ENCODE data around the gene SMARCAD1. TPM values are rescaled to one million over a fixed set of nuclear protein-coding genes. Genes with fewer than 3 reads are reported as not detected.

Gene SMARCAD1
- total RNA-seq, 1 donor from 2014 or later: 36.0 TPM

DNA sequence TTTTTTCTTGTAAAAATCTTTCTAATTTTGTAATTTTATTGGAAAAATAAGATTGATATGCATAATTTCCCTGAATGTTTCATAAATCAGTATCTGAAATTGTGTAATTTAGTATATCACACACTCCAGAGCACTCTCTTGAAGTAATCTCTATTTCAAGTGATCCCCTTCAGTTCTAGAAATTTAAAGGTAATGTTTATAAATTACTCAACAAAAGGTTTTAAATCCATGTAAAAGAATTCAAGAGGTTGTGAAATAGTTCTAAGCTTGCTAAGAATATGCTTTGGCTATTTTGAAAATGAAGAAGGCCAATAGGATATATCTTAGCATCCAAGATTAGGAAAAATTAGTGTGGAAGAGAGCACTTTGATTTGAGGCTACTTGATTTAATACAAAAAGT is 28.2 kb downstream of the SMARCAD1 start:
- TF ChIP-seq EZH2 (IDR thresholded peaks at IDR 0.05; ENCODE audit: insufficient read depth, low read length): no peak
- TF ChIP-seq CTCF (IDR thresholded peaks at IDR 0.05; ENCODE audit: insufficient read depth, low read depth, low read length): no peak
- Histone ChIP-seq H3K27me3 (ENCODE audit: insufficient read depth, low read length) (no peaks in the 10 kb centered on the region), H3K4me3 (ENCODE audit: insufficient read depth, low read depth, low read length) (no peak overlapping the region), H2AFZ (ENCODE audit: low read depth, low read length) (no peak overlapping the region), H3K36me3 (ENCODE audit: insufficient read depth, low read length) (peaks cover 26% of the 10 kb centered on the region), H3K27ac (ENCODE audit: low read depth, low read length) (no peak overlapping the region), H3K4me1 (ENCODE audit: insufficient read depth, low read length) (no peaks in the 10 kb centered on the region), H3K79me2 (ENCODE audit: insufficient read depth, low read length) (peaks cover 5% of the 10 kb centered on the region), H3K9me3 (ENCODE audit: insufficient read depth, low read depth, low read length) (no peaks in the 10 kb centered on the region), H4K20me1 (ENCODE audit: insufficient read depth, low read length) (peaks cover 6% of the 10 kb centered on the region), H3K9ac (ENCODE audit: low read length) (no peak overlapping the region), H3K4me2 (ENCODE audit: low read length) (no peak overlapping the region)
- no peak overlapping the region for H3K27ac Mint-ChIP-seq (ENCODE audit: unreplicated experiment)
- DNase-seq (ENCODE audit: low read depth) (no peak), FAIRE-seq (no peak)
- no peaks in the 10 kb centered on the region for H3K9me3 Mint-ChIP-seq (ENCODE audit: unreplicated experiment)
- H3K27me3 Mint-ChIP-seq (ENCODE audit: low read depth, unreplicated experiment): no peaks in the 10 kb centered on the region
- no peak overlapping the region for H3K4me3 Mint-ChIP-seq (ENCODE audit: unreplicated experiment)
- peaks cover 3% of the 10 kb centered on the region for H3K4me1 Mint-ChIP-seq (ENCODE audit: low read depth, unreplicated experiment)
- H3K36me3 Mint-ChIP-seq (ENCODE audit: low read depth, unreplicated experiment): peaks cover 4% of the 10 kb centered on the region

DNA sequence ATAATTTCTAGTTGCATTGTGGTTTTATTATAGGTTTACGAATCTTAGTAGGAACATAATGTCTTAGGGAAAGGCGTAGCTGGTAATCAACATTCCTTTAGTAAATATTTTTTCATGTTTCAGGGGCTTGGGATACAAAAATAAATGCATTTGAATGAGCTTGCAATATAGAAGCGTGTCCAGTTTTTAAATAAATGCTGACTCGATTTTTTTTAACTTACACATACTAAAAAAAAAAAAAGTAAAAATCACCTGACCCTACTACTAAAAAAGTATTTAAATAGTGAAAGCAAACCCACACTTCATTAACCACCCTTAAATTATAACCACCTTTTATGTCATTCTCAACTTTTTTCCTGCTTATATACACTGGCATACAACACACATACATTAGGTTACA is 29.6 kb downstream of the SMARCAD1 start:
- no peaks in the 10 kb centered on the region for H3K27me3 Mint-ChIP-seq (ENCODE audit: low read depth, unreplicated experiment)
- Histone ChIP-seq H3K4me3 (ENCODE audit: insufficient read depth, low read depth, low read length) (no peak overlapping the region), H3K79me2 (ENCODE audit: insufficient read depth, low read length) (peaks cover 2% of the 10 kb centered on the region), H3K9me3 (ENCODE audit: insufficient read depth, low read depth, low read length) (no peaks in the 10 kb centered on the region), H2AFZ (ENCODE audit: low read depth, low read length) (no peak overlapping the region), H3K4me2 (ENCODE audit: low read length) (no peak overlapping the region), H3K4me1 (ENCODE audit: insufficient read depth, low read length) (no peaks in the 10 kb centered on the region), H4K20me1 (ENCODE audit: insufficient read depth, low read length) (peaks cover 5% of the 10 kb centered on the region), H3K27me3 (ENCODE audit: insufficient read depth, low read length) (no peaks in the 10 kb centered on the region), H3K9ac (ENCODE audit: low read length) (no peak overlapping the region), H3K36me3 (ENCODE audit: insufficient read depth, low read length) (peaks cover 39% of the 10 kb centered on the region), H3K27ac (ENCODE audit: low read depth, low read length) (no peak overlapping the region)
- H3K4me3 Mint-ChIP-seq (ENCODE audit: unreplicated experiment): no peak overlapping the region
- FAIRE-seq (no peak), DNase-seq (ENCODE audit: low read depth) (no peak)
- H3K36me3 Mint-ChIP-seq (ENCODE audit: low read depth, unreplicated experiment): peaks cover 4% of the 10 kb centered on the region
- peaks cover 3% of the 10 kb centered on the region for H3K4me1 Mint-ChIP-seq (ENCODE audit: low read depth, unreplicated experiment)
- no peak for TF ChIP-seq EZH2 (IDR thresholded peaks at IDR 0.05; ENCODE audit: insufficient read depth, low read length)
- no peak for TF ChIP-seq CTCF (IDR thresholded peaks at IDR 0.05; ENCODE audit: insufficient read depth, low read depth, low read length)
- H3K9me3 Mint-ChIP-seq (ENCODE audit: unreplicated experiment): no peaks in the 10 kb centered on the region
- no peak overlapping the region for H3K27ac Mint-ChIP-seq (ENCODE audit: unreplicated experiment)

DNA sequence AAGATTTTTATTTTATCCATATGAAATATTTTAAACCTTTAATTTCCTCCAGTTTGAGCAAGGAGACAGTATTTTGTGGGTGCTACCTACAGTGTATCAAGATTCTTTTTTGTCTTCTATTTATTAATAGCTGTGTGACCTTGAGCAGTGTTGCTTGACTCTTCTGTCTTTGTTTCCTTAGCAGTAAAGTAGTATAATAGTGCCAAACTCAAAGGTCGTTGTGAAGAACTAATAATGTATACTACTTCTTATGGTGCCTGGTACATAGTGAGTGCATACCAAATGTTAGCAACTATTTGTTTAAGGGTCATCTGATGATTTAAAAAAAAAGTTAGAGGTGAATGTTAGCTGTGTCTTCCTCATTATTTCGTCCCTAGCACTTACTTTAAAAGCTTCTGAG is 30.5 kb downstream of the SMARCAD1 start:
- no peak overlapping the region for H3K9ac ChIP-seq (ENCODE audit: low read length)
- peaks cover 43% of the 10 kb centered on the region for H3K36me3 ChIP-seq (ENCODE audit: insufficient read depth, low read length)
- FAIRE-seq: no peak
- no peaks in the 10 kb centered on the region for H3K27me3 Mint-ChIP-seq (ENCODE audit: low read depth, unreplicated experiment)
- H3K9me3 ChIP-seq (ENCODE audit: insufficient read depth, low read depth, low read length): no peaks in the 10 kb centered on the region
- no peaks in the 10 kb centered on the region for H3K79me2 ChIP-seq (ENCODE audit: insufficient read depth, low read length)
- H3K4me3 Mint-ChIP-seq (ENCODE audit: unreplicated experiment): no peak overlapping the region
- H3K36me3 Mint-ChIP-seq (ENCODE audit: low read depth, unreplicated experiment): peaks cover 3% of the 10 kb centered on the region
- no peak overlapping the region for H3K27ac Mint-ChIP-seq (ENCODE audit: unreplicated experiment)
- H3K4me1 Mint-ChIP-seq (ENCODE audit: low read depth, unreplicated experiment): peaks cover 3% of the 10 kb centered on the region
- H3K4me3 ChIP-seq (ENCODE audit: insufficient read depth, low read depth, low read length): no peak overlapping the region
- no peak overlapping the region for H3K4me2 ChIP-seq (ENCODE audit: low read length)
- H3K9me3 Mint-ChIP-seq (ENCODE audit: unreplicated experiment): no peaks in the 10 kb centered on the region
- TF ChIP-seq EZH2 (IDR thresholded peaks at IDR 0.05; ENCODE audit: insufficient read depth, low read length) (no peak), CTCF (IDR thresholded peaks at IDR 0.05; ENCODE audit: insufficient read depth, low read depth, low read length) (no peak)
- H3K27ac ChIP-seq (ENCODE audit: low read depth, low read length): no peak overlapping the region
- no peaks in the 10 kb centered on the region for H3K27me3 ChIP-seq (ENCODE audit: insufficient read depth, low read length)
- H3K4me1 ChIP-seq (ENCODE audit: insufficient read depth, low read length): no peaks in the 10 kb centered on the region
- H2AFZ ChIP-seq (ENCODE audit: low read depth, low read length): no peak overlapping the region
- no peak for DNase-seq (ENCODE audit: low read depth)
- H4K20me1 ChIP-seq (ENCODE audit: insufficient read depth, low read length): no peaks in the 10 kb centered on the region
